ENCODE data around the gene SEBOX. TPM values are rescaled to one million over a fixed set of nuclear protein-coding genes. Genes with fewer than 3 reads are reported as not detected.
A peak's percentile ranks its signal among the peaks of the same experiment; 100 is the strongest.
"Not testable (repeated sequence)": the region's sequence is repeated elsewhere in the genome, so short reads cannot be mapped to it uniquely, and the experiment has no call there.

SEBOX gene
- total RNA-seq, 2 donors from 2014 or later, result not detected

DNA sequence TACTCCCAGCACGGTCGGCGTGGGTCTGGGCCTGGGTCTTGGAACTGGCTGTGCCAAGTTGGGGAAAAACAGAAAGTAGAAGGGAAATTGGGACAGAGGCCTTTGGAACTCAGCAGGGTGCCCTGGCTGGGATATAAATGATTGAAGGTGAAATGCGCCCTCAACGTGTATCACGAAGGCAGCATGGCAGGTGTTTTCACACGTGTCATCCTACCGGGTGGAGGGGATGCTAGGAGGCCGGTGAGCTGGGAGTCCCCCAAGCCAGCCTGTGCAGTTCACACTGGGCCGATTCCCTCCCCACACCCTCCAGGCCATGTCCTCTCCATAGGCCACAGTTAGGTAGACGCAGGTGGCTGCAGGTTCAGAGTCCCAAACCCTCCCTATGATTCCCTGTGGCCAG lies 23.5 kb downstream of the SEBOX start:
- TF ChIP-seq, protein P1, sequence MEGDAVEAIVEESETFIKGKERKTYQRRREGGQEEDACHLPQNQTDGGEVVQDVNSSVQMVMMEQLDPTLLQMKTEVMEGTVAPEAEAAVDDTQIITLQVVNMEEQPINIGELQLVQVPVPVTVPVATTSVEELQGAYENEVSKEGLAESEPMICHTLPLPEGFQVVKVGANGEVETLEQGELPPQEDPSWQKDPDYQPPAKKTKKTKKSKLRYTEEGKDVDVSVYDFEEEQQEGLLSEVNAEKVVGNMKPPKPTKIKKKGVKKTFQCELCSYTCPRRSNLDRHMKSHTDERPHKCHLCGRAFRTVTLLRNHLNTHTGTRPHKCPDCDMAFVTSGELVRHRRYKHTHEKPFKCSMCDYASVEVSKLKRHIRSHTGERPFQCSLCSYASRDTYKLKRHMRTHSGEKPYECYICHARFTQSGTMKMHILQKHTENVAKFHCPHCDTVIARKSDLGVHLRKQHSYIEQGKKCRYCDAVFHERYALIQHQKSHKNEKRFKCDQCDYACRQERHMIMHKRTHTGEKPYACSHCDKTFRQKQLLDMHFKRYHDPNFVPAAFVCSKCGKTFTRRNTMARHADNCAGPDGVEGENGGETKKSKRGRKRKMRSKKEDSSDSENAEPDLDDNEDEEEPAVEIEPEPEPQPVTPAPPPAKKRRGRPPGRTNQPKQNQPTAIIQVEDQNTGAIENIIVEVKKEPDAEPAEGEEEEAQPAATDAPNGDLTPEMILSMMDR (conservative IDR thresholded peaks at IDR 0.05), result no peak
- H3K9ac ChIP-seq (ENCODE audit: extremely low read depth, low read length, poor library complexity, severe bottlenecking), result no peak overlapping the region
- Mint-ChIP-seq H3K4me3 (no peak overlapping the region), H3K27me3 (ENCODE audit: insufficient read depth) (no peaks in the 10 kb centered on the region), H3K27ac (no peak overlapping the region), H3K36me3 (ENCODE audit: low read depth) (peaks cover 56% of the 10 kb centered on the region), H3K9me3 (no peaks in the 10 kb centered on the region), H3K4me1 (peaks cover 14% of the 10 kb centered on the region)
- H3K36me3 ChIP-seq (ENCODE audit: control insufficient read depth, insufficient read depth, low read length), result peaks cover 72% of the 10 kb centered on the region
- H3K4me3 ChIP-seq (ENCODE audit: low read length), result no peak overlapping the region
- no peaks in the 10 kb centered on the region for H3K9me3 ChIP-seq (ENCODE audit: control insufficient read depth, low read length)
- 91 to 96% methylated on average over 11 of the region's 11 CpGs for WGBS, 2 experiments (ENCODE audit: insufficient coverage in 1 of 2, insufficient read length in 1 of 2)
- no peak overlapping the region for H3K27ac ChIP-seq (ENCODE audit: low read depth, low read length)
- H3K4me1 ChIP-seq (ENCODE audit: control insufficient read depth, insufficient read depth, low read length), result peaks cover 5% of the 10 kb centered on the region
- no peak for DNase-seq
- no peaks in the 10 kb centered on the region for H3K27me3 ChIP-seq (ENCODE audit: control insufficient read depth, insufficient read depth, low read length, poor library complexity, severe bottlenecking)

DNA sequence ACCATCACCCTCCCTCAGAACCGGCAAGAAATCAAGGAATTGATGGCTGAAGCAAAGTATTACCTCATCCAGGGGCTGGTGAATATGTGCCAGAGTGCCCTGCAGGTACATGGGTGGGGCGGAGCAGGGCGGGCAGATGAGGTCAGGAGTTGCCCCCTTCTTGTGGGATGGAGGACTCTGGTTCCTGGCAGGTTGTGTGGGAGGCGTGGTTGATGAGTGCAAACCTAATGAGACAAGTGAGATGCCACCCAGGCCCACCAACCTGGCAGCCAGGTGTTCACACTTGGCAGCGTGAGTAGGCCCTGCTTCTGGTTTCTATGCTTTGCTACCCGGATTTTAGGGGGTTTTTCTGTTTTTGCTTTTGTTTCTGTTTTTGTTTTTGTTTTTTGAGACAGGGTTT lies 24.6 kb downstream of the SEBOX start:
- Mint-ChIP-seq H3K27me3 (ENCODE audit: insufficient read depth) (peaks cover 1% of the 10 kb centered on the region), H3K36me3 (ENCODE audit: low read depth) (peaks cover 44% of the 10 kb centered on the region), H3K4me3 (no peak overlapping the region)

DNA sequence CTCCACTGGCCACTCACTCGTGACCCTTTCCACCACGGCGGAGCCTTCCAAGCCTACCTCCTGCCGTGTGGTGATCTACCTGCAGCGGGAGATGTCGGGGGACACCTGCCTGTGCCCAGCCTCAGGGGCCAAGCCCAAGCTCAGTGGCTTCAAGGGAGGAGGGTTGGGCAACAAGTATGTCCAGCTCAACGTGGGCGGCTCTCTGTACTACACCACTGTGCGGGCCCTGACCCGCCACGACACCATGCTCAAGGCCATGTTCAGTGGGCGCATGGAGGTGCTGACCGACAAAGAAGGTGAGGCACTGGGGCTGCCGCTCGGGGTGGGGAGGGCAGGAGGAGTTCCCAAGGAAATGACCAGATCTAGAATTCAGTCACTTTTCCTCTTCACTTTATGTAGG lies 25.6 kb downstream of the SEBOX start:
- peaks cover 51% of the 10 kb centered on the region for H3K36me3 ChIP-seq (ENCODE audit: control insufficient read depth, insufficient read depth, low read length)
- peaks cover 2% of the 10 kb centered on the region for H3K4me1 ChIP-seq (ENCODE audit: control insufficient read depth, insufficient read depth, low read length)
- H3K36me3 Mint-ChIP-seq (ENCODE audit: low read depth), result peaks cover 40% of the 10 kb centered on the region
- no peaks in the 10 kb centered on the region for H3K9me3 ChIP-seq (ENCODE audit: control insufficient read depth, low read length)
- TF ChIP-seq, protein P1 (conservative IDR thresholded peaks at IDR 0.05), result no peak
- no peak overlapping the region for H3K4me3 Mint-ChIP-seq
- peaks cover 21% of the 10 kb centered on the region for H3K4me1 Mint-ChIP-seq
- H3K9ac ChIP-seq (ENCODE audit: extremely low read depth, low read length, poor library complexity, severe bottlenecking), result no peak overlapping the region
- no peaks in the 10 kb centered on the region for H3K9me3 Mint-ChIP-seq
- H3K4me3 ChIP-seq (ENCODE audit: low read length), result no peak overlapping the region
- H3K27me3 ChIP-seq (ENCODE audit: control insufficient read depth, insufficient read depth, low read length, poor library complexity, severe bottlenecking), result no peaks in the 10 kb centered on the region
- H3K27ac Mint-ChIP-seq, result no peak overlapping the region
- H3K27me3 Mint-ChIP-seq (ENCODE audit: insufficient read depth), result peaks cover 1% of the 10 kb centered on the region
- no peak overlapping the region for H3K27ac ChIP-seq (ENCODE audit: low read depth, low read length)
- DNase-seq, result no peak
- 96 to 99% methylated on average over 11 to 15 of the region's 15 CpGs for WGBS, 2 experiments (ENCODE audit: insufficient coverage in 1 of 2, insufficient read length in 1 of 2)

More for the DNA sequence above, 24.6 kb downstream of the SEBOX start:
- 94 to 96% methylated on average over 3 to 6 of the region's 6 CpGs for WGBS, 2 experiments (ENCODE audit: insufficient coverage in 1 of 2, insufficient read length in 1 of 2)
- Histone ChIP-seq H3K27ac (ENCODE audit: low read depth, low read length) (no peak overlapping the region), H3K36me3 (ENCODE audit: control insufficient read depth, insufficient read depth, low read length) (peaks cover 61% of the 10 kb centered on the region), H3K9me3 (ENCODE audit: control insufficient read depth, low read length) (no peaks in the 10 kb centered on the region), H3K4me3 (ENCODE audit: low read length) (no peak overlapping the region), H3K9ac (ENCODE audit: extremely low read depth, low read length, poor library complexity, severe bottlenecking) (no peak overlapping the region), H3K4me1 (ENCODE audit: control insufficient read depth, insufficient read depth, low read length) (no peaks in the 10 kb centered on the region), H3K27me3 (ENCODE audit: control insufficient read depth, insufficient read depth, low read length, poor library complexity, severe bottlenecking) (no peaks in the 10 kb centered on the region)
- Mint-ChIP-seq H3K27ac (no peak overlapping the region), H3K9me3 (no peaks in the 10 kb centered on the region), H3K4me1 (peaks cover 15% of the 10 kb centered on the region)
- TF ChIP-seq, protein P1 (conservative IDR thresholded peaks at IDR 0.05), result no peak
- DNase-seq, result no peak

DNA sequence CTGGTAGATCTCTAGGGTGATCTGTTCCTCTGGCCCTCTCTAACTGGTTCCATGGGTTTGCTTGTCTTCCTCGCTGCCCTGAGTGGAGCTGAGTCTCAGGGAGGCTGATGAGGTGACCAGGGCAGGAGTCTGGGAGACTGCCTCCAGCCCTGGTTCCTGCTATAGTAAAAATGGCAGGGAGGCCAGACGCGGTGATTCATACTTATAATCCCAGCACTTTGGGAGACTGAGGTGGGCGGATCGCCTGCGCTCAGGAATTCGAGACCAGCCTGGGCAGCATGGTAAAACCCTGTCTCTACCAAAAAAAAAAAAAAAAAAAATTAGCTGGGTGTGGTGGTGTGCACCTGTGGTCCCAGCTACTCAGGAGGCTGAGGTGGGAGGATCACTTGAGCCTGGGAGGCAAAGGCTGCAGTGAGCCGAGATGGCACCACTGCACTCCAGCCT lies 26.2 kb downstream of the SEBOX start:
- 97 to 98% methylated on average over 7 to 8 of the region's 8 CpGs for WGBS, 2 experiments (ENCODE audit: insufficient coverage in 1 of 2, insufficient read length in 1 of 2)
- H3K4me1 Mint-ChIP-seq, result peaks cover 27% of the 10 kb centered on the region
- H3K4me3 ChIP-seq (ENCODE audit: low read length); H3K4me1 ChIP-seq (ENCODE audit: control insufficient read depth, insufficient read depth, low read length); DNase-seq; H3K9ac ChIP-seq (ENCODE audit: extremely low read depth, low read length, poor library complexity, severe bottlenecking); H3K9me3 ChIP-seq (ENCODE audit: control insufficient read depth, low read length); H3K9me3 Mint-ChIP-seq; H3K27me3 Mint-ChIP-seq (ENCODE audit: insufficient read depth); H3K27me3 ChIP-seq (ENCODE audit: control insufficient read depth, insufficient read depth, low read length, poor library complexity, severe bottlenecking); H3K27ac ChIP-seq (ENCODE audit: low read depth, low read length); H3K4me3 Mint-ChIP-seq: not testable (repeated sequence)
- H3K36me3 ChIP-seq (ENCODE audit: control insufficient read depth, insufficient read depth, low read length), result peaks cover 45% of the 10 kb centered on the region
- H3K27ac Mint-ChIP-seq, result peak overlapping the region; percentile 87
- H3K36me3 Mint-ChIP-seq (ENCODE audit: low read depth), result peaks cover 33% of the 10 kb centered on the region

Measured in endodermal cell (in vitro differentiated cells).